Fibroblast of skin of abdomen (primary cell): ENCODE results near the gene PAGE4. TPM values are rescaled to one million over a fixed set of nuclear protein-coding genes. Genes with fewer than 3 reads are reported as not detected.

Experiments used
- DNase-seq: peaks from one replicate; pipeline ENCODE4 v3.0.0-alpha.2; 2013
- polyA plus RNA-seq, 2 experiments: library from polyadenylated mRNA; unstranded; fragments of 120-200 nt; gene quantifications; one replicate each; pipeline ENCODE4 v1.2.1, GENCODE V29; 2013; ENCODE audit not compliant: insufficient read length in 2 of 2

The PAGE4 gene
- not detected for polyA plus RNA-seq (2013, experiment 1 of 2; ENCODE audit: insufficient read length)
- not detected for polyA plus RNA-seq (2013, experiment 2 of 2; ENCODE audit: insufficient read length)

GRCh38 chrX:49829016-49829415 lies at the start of gene PAGE4:
PAGE4 (plus strand) TSS chrX:49829303; CDS start chrX:49830429, 1,126 bp downstream.
- no peak for DNase-seq

GRCh38 chrX:49784747-49785280 lies 44.3 kb upstream of the PAGE4 start:
- no peak for DNase-seq

- no peak for DNase-seq
Measured at GRCh38 chrX:49792376-49792775, 36.7 kb upstream of the PAGE4 start.

GRCh38 chrX:49793686-49794085 lies 35.4 kb upstream of the PAGE4 start:
- DNase-seq: no peak

GRCh38 chrX:49799828-49800227 lies 29.3 kb upstream of the PAGE4 start:
- no peak for DNase-seq

- no peak for DNase-seq
Measured at GRCh38 chrX:49809891-49810632, 19.0 kb upstream of the PAGE4 start.

GRCh38 chrX:49812177-49812576 lies 16.9 kb upstream of the PAGE4 start:
- DNase-seq: no peak

GRCh38 chrX:49816435-49816834 lies 12.7 kb upstream of the PAGE4 start:
- DNase-seq: no peak

GRCh38 chrX:49838374-49838773 lies 9.3 kb downstream of the PAGE4 start:
- DNase-seq: peak; percentile 5

- DNase-seq: peak; percentile 38
Measured at GRCh38 chrX:49840679-49841078, 11.6 kb downstream of the PAGE4 start.

GRCh38 chrX:49842621-49843020 lies 13.5 kb downstream of the PAGE4 start:
- no peak for DNase-seq

- no peak for DNase-seq
Measured at GRCh38 chrX:49844611-49845010, 15.5 kb downstream of the PAGE4 start.

GRCh38 chrX:49845701-49846403 lies 16.7 kb downstream of the PAGE4 start:
- DNase-seq: no peak

- no peak for DNase-seq
Measured at GRCh38 chrX:49846522-49846921, 17.4 kb downstream of the PAGE4 start.

- DNase-seq: no peak
Measured at GRCh38 chrX:49848275-49848674, 19.2 kb downstream of the PAGE4 start.

- no peak for DNase-seq
Measured at GRCh38 chrX:49850028-49850427, 20.9 kb downstream of the PAGE4 start.

GRCh38 chrX:49853661-49854060 lies 24.6 kb downstream of the PAGE4 start:
- DNase-seq: no peak

- no peak for DNase-seq
Measured at GRCh38 chrX:49856819-49857218, 27.7 kb downstream of the PAGE4 start.

- DNase-seq: no peak
Measured at GRCh38 chrX:49858341-49858740, 29.2 kb downstream of the PAGE4 start.

GRCh38 chrX:49859491-49859890 lies 30.4 kb downstream of the PAGE4 start:
- DNase-seq: no peak

GRCh38 chrX:49860867-49861535 lies 31.9 kb downstream of the PAGE4 start:
- no peak for DNase-seq

GRCh38 chrX:49862093-49862492 lies 33.0 kb downstream of the PAGE4 start:
- no peak for DNase-seq

GRCh38 chrX:49868739-49869138 lies 39.6 kb downstream of the PAGE4 start:
- no peak for DNase-seq
